ENCODE measurements around the gene SIK2.

The SIK2 gene

GRCh38 chr11:111582163-111582562 is 20.1 kb upstream of the SIK2 start:
- DNase-seq (ENCODE audit: low read depth in 2 of 2), result no peak

DNA sequence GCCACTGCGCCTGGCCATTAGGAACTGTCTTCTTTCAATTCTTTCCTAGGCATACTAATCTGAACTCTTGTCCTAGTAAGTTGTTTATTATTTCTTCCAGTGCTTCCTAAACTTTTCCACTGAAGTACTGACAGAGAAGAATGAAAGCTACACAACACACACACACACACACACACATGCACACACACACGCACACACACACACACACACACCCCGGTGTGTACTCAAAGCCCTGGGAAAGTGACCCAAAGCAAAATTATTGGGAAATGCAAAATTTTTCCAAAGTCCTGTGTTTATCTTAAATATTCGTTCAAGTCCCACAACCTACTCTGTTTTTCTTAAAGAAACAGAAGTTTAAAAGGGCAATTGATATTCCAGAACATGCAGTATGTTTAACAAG is 19.4 kb upstream of the SIK2 start:
- no peak for DNase-seq (ENCODE audit: low read depth in 2 of 2)

DNA sequence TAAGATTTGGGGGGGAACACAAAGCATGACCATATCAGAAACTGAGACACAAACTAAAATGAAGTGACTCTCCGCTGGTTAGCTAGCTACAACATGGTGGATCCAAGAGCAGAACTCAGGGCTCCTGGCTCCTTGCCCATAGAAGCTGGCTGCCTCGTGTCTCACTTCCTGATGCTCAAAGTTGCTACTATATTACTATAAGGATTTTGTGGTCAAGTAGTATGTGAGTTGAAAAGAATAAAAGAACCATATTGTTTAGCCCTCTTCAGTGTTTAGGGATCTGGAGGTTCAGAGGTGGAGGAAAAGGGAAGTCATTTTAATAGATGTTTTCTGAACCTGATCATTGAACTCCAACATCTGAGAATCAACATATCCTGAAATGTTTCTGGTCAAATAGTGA is 16.9 kb upstream of the SIK2 start:
- DNase-seq (ENCODE audit: low read depth in 2 of 2), result no peak

GRCh38 chr11:111586388-111586831 is 15.8 kb upstream of the SIK2 start:
- DNase-seq (ENCODE audit: low read depth in 2 of 2), result peak in 1 of 2 donors; percentile 43

DNA sequence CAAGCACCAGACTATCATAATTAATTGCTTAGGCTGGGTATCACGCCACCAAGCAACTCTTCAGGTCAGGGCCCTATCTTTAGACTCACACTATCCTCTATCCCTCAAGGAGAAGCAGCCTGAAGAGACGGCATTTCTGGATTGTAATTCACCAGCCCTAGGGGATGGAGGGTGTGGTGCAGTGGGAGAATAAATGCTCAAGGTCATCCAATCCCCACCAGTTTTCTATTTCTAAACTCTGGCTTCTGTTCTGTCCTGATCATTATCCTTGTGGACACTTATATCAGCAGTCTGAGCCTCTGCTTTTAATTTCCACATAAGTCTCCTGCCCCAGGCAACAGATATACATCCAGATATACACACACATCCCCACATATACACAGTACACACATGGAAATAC is 13.1 kb upstream of the SIK2 start:
- no peak for DNase-seq (ENCODE audit: low read depth in 2 of 2)

GRCh38 chr11:111589886-111590499 is 12.3 kb upstream of the SIK2 start:
- no peak for DNase-seq (ENCODE audit: low read depth in 2 of 2)

GRCh38 chr11:111591187-111591960 is 10.9 kb upstream of the SIK2 start:
- no peak for DNase-seq (ENCODE audit: low read depth in 2 of 2)

DNA sequence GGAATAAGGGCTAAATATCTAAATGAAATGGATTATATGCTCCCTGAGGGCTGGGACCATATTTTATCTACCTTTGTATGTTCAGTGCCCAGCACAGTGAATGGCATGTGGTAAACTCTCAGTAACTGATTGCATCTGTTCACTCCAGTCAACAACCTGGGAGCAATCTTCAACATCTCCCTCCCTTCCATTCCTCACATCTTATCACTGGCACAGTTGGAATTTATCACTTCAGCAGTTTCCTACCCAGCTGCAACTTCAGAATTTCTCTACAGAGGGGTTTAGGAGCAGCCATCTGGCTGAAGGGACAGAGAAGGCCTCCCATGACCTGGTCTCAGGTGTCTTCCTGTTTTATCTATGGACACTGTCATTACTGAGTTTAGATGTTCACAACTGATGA is 9.8 kb upstream of the SIK2 start:
- DNase-seq (ENCODE audit: low read depth in 2 of 2), result no peak

DNA sequence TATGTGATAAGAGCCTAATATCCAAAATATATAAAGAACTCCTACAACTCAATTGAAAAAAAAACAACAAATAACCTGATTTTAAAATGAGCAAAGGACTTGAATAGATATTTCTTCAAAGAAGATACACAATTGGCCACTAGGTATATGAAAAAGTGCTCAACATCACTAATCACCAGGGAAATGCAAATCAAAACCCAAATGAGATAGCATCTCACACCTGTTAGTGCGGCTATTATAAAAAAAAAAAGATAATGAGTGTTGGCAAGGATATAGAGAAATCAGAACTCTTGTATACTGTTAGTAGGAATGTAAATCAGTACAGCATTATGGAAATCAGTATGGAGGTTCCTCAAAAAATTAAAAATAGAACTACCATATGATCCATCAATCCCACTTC is 5.9 kb upstream of the SIK2 start:
- DNase-seq (ENCODE audit: low read depth in 2 of 2), result no peak

- no peak for DNase-seq (ENCODE audit: low read depth in 2 of 2)
These were observed 4.1 kb upstream of the SIK2 start for GRCh38 chr11:111598148-111598547.

DNA sequence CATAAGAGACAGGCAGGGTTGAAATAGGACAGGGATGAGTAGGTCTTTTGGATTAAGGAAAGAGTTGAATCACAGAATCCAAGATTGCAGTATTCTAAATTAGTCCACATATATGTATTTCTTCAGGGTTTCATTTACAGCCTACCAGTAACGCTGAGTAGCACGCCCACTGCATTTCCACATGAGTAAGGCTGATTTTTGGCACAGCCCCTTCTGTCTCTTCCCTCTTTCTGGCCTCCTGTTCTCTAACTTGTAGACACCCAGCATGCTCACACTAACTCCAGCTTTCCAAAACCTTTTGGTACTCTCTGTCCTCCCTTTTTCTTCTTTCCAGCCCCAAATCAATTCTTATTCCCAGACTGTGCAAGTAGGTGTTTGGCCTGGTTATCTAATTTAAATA is 3.7 kb upstream of the SIK2 start:
- DNase-seq (ENCODE audit: low read depth in 2 of 2), result no peak

GRCh38 chr11:111601636-111601978 is 642 bp upstream of the SIK2 start:
- no peak for DNase-seq (ENCODE audit: low read depth in 2 of 2)

GRCh38 chr11:111602865-111603610 is 789 bp downstream of the SIK2 start:
- no peak for DNase-seq (ENCODE audit: low read depth in 2 of 2)

GRCh38 chr11:111603611-111604130 is 1.4 kb downstream of the SIK2 start:
- no peak for DNase-seq (ENCODE audit: low read depth in 2 of 2)

DNA sequence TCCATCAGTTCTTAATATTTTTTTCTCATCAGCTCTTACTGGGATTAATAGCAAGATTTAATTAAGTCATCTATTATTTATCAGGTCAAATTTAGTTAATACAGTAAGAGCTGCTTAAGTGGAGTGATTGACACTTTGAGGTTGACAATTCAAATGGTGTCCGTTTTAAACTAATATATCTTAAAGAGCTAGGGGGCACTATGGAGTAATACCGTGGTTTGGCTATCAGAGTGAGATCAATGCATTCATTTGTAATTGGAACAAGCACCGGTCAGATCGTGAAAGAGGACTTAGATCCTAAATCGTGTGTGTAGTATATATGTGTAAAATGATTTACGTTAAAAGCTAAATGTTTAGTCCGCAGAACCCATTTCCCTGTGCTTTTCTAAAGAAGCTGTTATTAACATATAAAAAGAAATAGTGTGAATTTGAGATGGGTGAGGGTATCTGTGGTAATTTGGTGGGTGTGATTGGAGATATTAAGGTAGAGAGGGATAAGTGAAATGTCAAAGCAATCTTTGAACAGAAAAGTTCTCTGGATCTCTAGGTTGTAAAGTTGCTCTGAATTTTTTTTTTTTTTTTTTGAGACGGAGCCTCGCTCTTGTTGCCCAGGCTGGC is 2.3 kb downstream of the SIK2 start:
- no peak for DNase-seq (ENCODE audit: low read depth in 2 of 2)

GRCh38 chr11:111605681-111606080 is 3.4 kb downstream of the SIK2 start:
- no peak for DNase-seq (ENCODE audit: low read depth in 2 of 2)

GRCh38 chr11:111606986-111607385 is 4.7 kb downstream of the SIK2 start:
- no peak for DNase-seq (ENCODE audit: low read depth in 2 of 2)

DNA sequence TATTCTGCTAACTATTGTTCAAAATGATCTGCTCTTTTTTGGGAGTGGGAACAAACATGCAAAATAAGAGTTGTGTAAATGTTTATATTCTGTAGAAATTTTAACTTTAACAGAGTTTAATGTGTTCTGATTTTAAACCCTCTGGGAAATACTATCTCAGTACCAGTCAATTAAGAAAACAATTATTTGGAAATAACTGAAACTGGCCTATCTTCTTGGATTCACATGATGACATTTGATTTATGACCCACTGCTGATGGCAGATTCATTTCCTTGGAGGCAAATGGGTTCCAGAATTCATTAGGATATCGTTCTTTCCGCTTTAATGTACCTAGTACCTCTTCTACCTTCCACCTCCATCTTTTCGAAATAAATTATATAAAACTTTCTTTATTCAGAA is 5.5 kb downstream of the SIK2 start:
- DNase-seq (ENCODE audit: low read depth in 2 of 2), result no peak

GRCh38 chr11:111612224-111612623 is 10.0 kb downstream of the SIK2 start:
- DNase-seq (ENCODE audit: low read depth in 2 of 2), result no peak

DNA sequence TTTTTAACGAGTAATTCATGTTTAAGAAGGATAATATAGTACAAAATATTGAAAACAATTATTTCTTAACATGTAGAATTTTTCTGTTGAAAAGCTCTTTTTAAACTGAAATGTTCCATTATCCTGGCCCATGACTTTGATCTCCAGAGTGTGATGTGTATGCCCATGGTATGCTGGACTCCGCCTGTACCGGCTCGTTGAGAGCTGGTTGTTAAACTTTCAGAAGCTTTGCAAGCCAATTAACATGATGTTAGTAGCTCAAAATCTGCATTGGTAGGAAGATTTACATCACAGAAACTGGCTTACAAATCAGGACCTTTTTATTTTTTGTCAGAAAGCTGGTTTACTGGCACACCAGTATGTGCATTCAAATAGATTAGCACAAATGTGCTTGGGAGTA is 15.0 kb downstream of the SIK2 start:
- DNase-seq (ENCODE audit: low read depth in 2 of 2), result no peak

DNA sequence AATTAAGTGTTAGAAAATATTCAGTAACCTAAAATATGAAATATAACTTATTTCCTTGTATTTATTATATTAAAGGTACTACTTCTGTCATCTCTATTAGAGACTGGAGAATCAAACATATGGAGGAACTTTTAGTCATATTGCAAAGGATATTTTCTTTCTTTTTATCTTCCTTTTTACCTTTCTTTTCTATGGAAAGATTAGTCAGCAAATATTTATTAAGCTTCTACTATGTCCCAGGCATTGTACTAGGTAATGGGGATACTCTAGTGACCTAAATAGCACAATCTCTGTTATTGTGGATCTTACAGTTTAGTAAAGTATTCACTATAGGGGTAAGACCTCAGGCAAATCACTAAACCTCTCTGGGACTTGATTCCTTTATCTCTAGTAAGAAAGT is 18.3 kb downstream of the SIK2 start:
- DNase-seq (ENCODE audit: low read depth in 2 of 2), result no peak

DNA sequence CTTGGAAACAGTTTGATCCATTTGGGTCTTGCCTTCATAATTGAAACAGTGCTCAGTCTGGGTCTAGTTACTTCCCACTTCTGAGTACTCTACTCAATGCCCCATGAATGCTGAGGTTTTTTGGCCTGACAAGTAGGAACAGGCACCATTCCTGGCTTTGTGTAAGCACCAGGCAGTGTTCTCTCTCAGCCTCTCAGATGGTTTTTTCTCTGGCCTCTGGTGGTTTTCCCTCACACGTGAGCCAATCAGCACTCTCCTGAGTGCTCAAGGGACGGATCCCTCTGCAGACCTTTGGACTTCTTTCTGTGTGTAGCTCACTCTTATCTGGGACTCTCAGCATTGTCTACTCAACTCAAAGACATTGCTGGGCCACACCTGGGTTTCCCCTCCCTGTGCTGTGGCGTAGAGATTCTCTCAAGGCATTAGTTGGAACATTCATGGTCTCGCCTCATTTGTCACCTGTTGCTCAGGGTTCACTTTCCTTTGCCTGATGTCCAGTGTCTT is 21.3 kb downstream of the SIK2 start:
- no peak for DNase-seq (ENCODE audit: low read depth in 2 of 2)
